CD4-positive, alpha-beta T cell treated with Interleukin-1 beta for 1 hour (primary cell): ENCODE results near the gene MECP2.

Source experiments
- DNase-seq, 2 donors: peaks; one replicate each; pipeline ENCODE4 v3.0.0-alpha.2; 2020 to 2022

Gene MECP2

GRCh38 chrX:154059231-154059630 lies 38.3 kb downstream of the MECP2 start:
- no peak for DNase-seq

GRCh38 chrX:154058214-154058997 lies 39.1 kb downstream of the MECP2 start:
- DNase-seq = no peak

- no peak for DNase-seq
Observed at GRCh38 chrX:154057791-154058190, 39.7 kb downstream of the MECP2 start.

GRCh38 chrX:154056770-154057241 lies 40.7 kb downstream of the MECP2 start:
- peak in 1 of 2 donors; percentile 8 for DNase-seq

GRCh38 chrX:154051201-154051810 lies 46.2 kb downstream of the MECP2 start:
- DNase-seq = peak; percentile 60 to 71

GRCh38 chrX:154050113-154050495 lies 47.4 kb downstream of the MECP2 start:
- DNase-seq = no peak

GRCh38 chrX:154049209-154050112 lies 48.1 kb downstream of the MECP2 start:
- no peak for DNase-seq

- DNase-seq = no peak
Observed at GRCh38 chrX:154048398-154048797, 49.1 kb downstream of the MECP2 start.

GRCh38 chrX:154046940-154047610 lies 50.4 kb downstream of the MECP2 start:
- no peak for DNase-seq

- no peak for DNase-seq
Observed at GRCh38 chrX:154046031-154046781, 51.3 kb downstream of the MECP2 start.

GRCh38 chrX:154044091-154044490 lies 53.4 kb downstream of the MECP2 start:
- no peak for DNase-seq

GRCh38 chrX:154043003-154043763 lies 54.3 kb downstream of the MECP2 start:
- DNase-seq = peak in 1 of 2 donors; percentile 14

- DNase-seq = no peak
Observed at GRCh38 chrX:154040863-154041262, 56.7 kb downstream of the MECP2 start.

- peak in 1 of 2 donors; percentile 23 for DNase-seq
Observed at GRCh38 chrX:154040307-154040756, 57.2 kb downstream of the MECP2 start.

- no peak for DNase-seq
Observed at GRCh38 chrX:154039577-154039976, 57.9 kb downstream of the MECP2 start.

- DNase-seq = no peak
Observed at GRCh38 chrX:154038656-154039055, 58.9 kb downstream of the MECP2 start.

- DNase-seq = no peak
Observed at GRCh38 chrX:154037754-154038153, 59.8 kb downstream of the MECP2 start.

GRCh38 chrX:154036513-154036912 lies 61.0 kb downstream of the MECP2 start:
- DNase-seq = peak in 1 of 2 donors; percentile 25

- DNase-seq = no peak
Observed at GRCh38 chrX:154033848-154034247, 63.7 kb downstream of the MECP2 start.

GRCh38 chrX:154032653-154033052 lies 64.9 kb downstream of the MECP2 start:
- no peak for DNase-seq

- DNase-seq = no peak
Observed at GRCh38 chrX:154032160-154032559, 65.4 kb downstream of the MECP2 start.
